Esophagus muscularis mucosa (tissue), 4 donors: ENCODE results near the gene AFG1L. TPM values are rescaled to one million over a fixed set of nuclear protein-coding genes. Genes with fewer than 3 reads are reported as not detected.
A peak's percentile ranks its signal among the peaks of the same experiment; 100 is the strongest.

Experiments
- DNase-seq: peaks from one replicate; pipeline ENCODE4 v3.0.0-alpha.2; 2017; ENCODE audit errors: extremely low spot score
- H3K27ac ChIP-seq, 4 donors: fragments of 200-600 bp; sonication (generic); replicated peaks in 1 of 4; 1 replicate in 3 of 4; 2 replicates in 1 of 4; pipeline ENCODE4 v1.5.1; 2016 to 2019; ENCODE audit warnings: mild to moderate bottlenecking in 1 of 4
- H3K27me3 ChIP-seq, 4 donors: fragments of 200-600 bp; sonication (generic); one replicate each; pipeline versions ENCODE4 v1.5.1 to v1.6.0; 2016 to 2019
- H3K36me3 ChIP-seq, 4 donors: fragments of 200-600 bp; sonication (generic); one replicate each; pipeline ENCODE4 v1.5.1; 2016 to 2019
- H3K4me1 ChIP-seq, 4 donors: fragments of 200-600 bp; sonication (generic); one replicate each; pipeline ENCODE4 v1.5.1; 2016 to 2019
- H3K4me3 ChIP-seq, 4 donors: fragments of 200-600 bp; sonication (generic); 1 replicate in 2 of 4; 2 replicates in 2 of 4; pipeline ENCODE4 v1.5.1; 2016 to 2019; ENCODE audit warnings: mild to moderate bottlenecking in 4 of 4, moderate library complexity in 1 of 4
- H3K9me3 ChIP-seq, 4 donors: fragments of 200-600 bp; sonication (generic); 1 replicate in 3 of 4; 2 replicates in 1 of 4; pipeline ENCODE4 v1.5.1; 2016 to 2019
- EP300 ChIP-seq: sonication (generic); formaldehyde crosslinking; IDR thresholded peaks from one replicate; pipeline ENCODE4 v1.6.1; 2017; ENCODE audit warnings: antibody characterized with exemption
- POLR2A ChIP-seq: fragments of 450-650 bp; IDR thresholded peaks from one replicate; pipeline ENCODE4 v1.6.1; 2017; ENCODE audit warnings: antibody characterized with exemption, moderate library complexity, mild to moderate bottlenecking, low read depth
- POLR2AphosphoS5 ChIP-seq, 2 donors: sonication (generic); formaldehyde crosslinking; IDR thresholded peaks; one replicate each; pipeline ENCODE4 v1.6.1; 2017; ENCODE audit warnings: antibody characterized with exemption in 2 of 2
- WGBS: methylation state at CpG from one replicate; pipeline ENCODE4 v1.1.5; 2018; 5-methylcytosine and 5-hydroxymethylcytosine counted together
- intact Hi-C: fragments of 100-400 bp; cut with DNase I; formaldehyde crosslinking; loops from one replicate; pipeline ENCODE4 v1.15.1; 2023
- total RNA-seq, 4 donors: library from RNA; depleted of rRNA; stranded (reverse); fragments of >200 nt; gene quantifications; one replicate each; pipeline versions ENCODE4 v1.1.0 to v1.2.1, GENCODE V29; 2016
- TF ChIP-seq, protein P1 (sequence below), 3 experiments: fragments of 200-600 bp in 2 of 3; fragments of 450-650 bp in 1 of 3; sonication (generic) in 2 of 3; IDR thresholded peaks; one replicate each; pipeline ENCODE4 v1.5.1; 2017 to 2019; ENCODE audit warnings: antibody characterized with exemption in 3 of 3, mild to moderate bottlenecking in 2 of 3, moderate library complexity in 1 of 3

Gene AFG1L
- total RNA-seq, 4 donors from 2014 or later: 1.5 to 5.4 (median 3.3) TPM

DNA sequence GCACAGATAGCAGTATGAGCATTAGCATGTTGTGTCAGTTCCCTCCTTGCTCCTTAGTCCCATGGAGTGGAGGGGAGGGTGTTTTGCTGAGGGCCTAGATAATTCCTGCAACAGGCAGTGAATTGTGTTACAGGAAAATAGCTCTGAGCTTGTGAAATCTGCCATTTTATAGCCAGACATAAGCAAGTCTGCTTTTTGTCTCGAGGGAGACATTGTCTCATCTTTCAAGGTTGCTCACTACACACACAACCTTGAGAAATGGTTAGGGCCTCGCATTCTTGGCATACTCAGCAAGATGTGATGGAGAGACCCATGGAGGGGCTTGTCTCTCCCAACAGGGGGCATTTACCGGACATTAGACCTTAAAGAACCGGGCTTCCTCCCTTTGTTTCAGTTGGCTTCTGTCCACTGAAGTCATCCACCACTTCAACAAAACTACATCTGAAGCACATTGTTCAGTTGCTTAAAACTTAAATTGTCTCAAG is 157.9 kb downstream of the AFG1L start:
- Histone ChIP-seq H3K36me3 (no peaks in the 10 kb centered on the region), H3K27me3 (no peaks in the 10 kb centered on the region), H3K4me3 (no peak overlapping the region), H3K27ac (peak overlapping the region in 1 of 4 donors; percentile 11), H3K4me1 (peaks cover 0 to 17% (median 11%) of the 10 kb centered on the region in 4 donors), H3K9me3 (no peaks in the 10 kb centered on the region)
- TF ChIP-seq POLR2AphosphoS5 (IDR thresholded peaks at IDR 0.05): no peak
- TF ChIP-seq, protein P1, sequence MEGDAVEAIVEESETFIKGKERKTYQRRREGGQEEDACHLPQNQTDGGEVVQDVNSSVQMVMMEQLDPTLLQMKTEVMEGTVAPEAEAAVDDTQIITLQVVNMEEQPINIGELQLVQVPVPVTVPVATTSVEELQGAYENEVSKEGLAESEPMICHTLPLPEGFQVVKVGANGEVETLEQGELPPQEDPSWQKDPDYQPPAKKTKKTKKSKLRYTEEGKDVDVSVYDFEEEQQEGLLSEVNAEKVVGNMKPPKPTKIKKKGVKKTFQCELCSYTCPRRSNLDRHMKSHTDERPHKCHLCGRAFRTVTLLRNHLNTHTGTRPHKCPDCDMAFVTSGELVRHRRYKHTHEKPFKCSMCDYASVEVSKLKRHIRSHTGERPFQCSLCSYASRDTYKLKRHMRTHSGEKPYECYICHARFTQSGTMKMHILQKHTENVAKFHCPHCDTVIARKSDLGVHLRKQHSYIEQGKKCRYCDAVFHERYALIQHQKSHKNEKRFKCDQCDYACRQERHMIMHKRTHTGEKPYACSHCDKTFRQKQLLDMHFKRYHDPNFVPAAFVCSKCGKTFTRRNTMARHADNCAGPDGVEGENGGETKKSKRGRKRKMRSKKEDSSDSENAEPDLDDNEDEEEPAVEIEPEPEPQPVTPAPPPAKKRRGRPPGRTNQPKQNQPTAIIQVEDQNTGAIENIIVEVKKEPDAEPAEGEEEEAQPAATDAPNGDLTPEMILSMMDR (IDR thresholded peaks at IDR 0.05): no peak
- no peak for TF ChIP-seq POLR2A
- no peak for TF ChIP-seq EP300
- intact Hi-C loops: no loop called here
- WGBS: 56% methylated on average over 4 of the region's 4 CpGs
- DNase-seq: no peak

DNA sequence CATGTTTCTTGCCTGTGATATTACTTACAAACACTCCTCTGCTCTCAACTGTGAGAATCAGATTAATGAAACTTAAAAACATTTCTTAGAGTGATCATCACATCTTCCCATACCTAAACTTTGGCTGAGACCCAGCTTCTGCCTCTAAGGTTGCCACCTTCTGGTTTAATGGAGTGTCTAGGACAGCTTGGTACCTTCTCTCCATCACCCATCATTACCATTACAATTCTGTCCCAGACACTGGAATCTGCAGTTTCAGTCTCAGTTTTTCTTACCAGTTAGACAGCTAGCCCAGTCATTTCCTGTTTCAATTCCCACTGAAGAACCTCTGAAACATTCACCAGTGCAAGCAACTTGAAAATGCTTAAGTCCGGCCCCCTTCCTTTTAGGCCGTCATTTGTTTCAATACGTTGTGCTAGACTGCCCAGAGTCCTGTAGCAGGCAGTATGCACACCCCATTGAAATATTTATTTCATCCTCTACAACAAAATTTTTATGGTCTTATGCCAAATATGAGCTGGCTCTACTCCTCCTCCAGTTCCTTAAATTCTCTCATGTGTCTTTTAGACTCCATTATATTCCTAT is 158.8 kb downstream of the AFG1L start:
- intact Hi-C loops: no loop called here
- no peaks in the 10 kb centered on the region for H3K27me3 ChIP-seq
- TF ChIP-seq POLR2AphosphoS5 (IDR thresholded peaks at IDR 0.05): no peak
- TF ChIP-seq, protein P1 (IDR thresholded peaks at IDR 0.05): no peak
- no peak for TF ChIP-seq POLR2A
- no peak for TF ChIP-seq EP300
- H3K4me1 ChIP-seq: peaks cover 0 to 17% (median 11%) of the 10 kb centered on the region in 4 donors
- no peak overlapping the region for H3K4me3 ChIP-seq
- H3K9me3 ChIP-seq: no peaks in the 10 kb centered on the region
- H3K36me3 ChIP-seq: no peaks in the 10 kb centered on the region
- 52% methylated on average over 3 of the region's 3 CpGs for WGBS
- H3K27ac ChIP-seq: no peak overlapping the region
- no peak for DNase-seq

- no peak for DNase-seq
- intact Hi-C loops: no loop called here
- no peak for TF ChIP-seq POLR2A
- no peak for TF ChIP-seq EP300
- TF ChIP-seq, protein P1 (IDR thresholded peaks at IDR 0.05): no peak
- TF ChIP-seq POLR2AphosphoS5 (IDR thresholded peaks at IDR 0.05): no peak
Observed at GRCh38 chr6:108454356-108454755, 159.5 kb downstream of the AFG1L start.

DNA sequence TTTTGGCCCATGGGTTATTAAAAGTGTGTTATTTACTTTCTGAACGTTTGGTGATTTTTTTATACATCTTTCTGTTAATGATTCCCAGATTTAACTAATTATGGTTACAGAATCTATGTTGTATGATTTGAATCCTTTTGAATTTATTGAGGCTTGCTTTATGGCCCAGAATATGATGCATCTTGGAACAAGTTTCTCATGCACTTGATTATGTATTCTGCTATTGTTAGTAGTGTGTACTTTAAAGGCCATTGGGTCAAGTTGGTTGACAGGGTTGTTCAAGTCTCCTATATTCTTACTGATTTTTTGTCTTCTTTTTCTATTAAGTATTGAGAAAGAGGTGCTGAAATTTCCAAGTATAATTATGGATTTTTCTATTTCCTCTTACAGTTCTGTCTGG is 160.8 kb downstream of the AFG1L start:
- intact Hi-C loops: no loop called here

More at GRCh38 chr6:108454356-108454755, 159.5 kb downstream of the AFG1L start:
- no peak overlapping the region for H3K4me3 ChIP-seq
- peaks cover 0 to 17% (median 11%) of the 10 kb centered on the region in 4 donors for H3K4me1 ChIP-seq
- no peaks in the 10 kb centered on the region for H3K36me3 ChIP-seq
- no peak overlapping the region for H3K27ac ChIP-seq
- H3K9me3 ChIP-seq: no peaks in the 10 kb centered on the region
- no peaks in the 10 kb centered on the region for H3K27me3 ChIP-seq
- 100% methylated on average over 2 of the region's 2 CpGs for WGBS

More for the DNA sequence above, 160.8 kb downstream of the AFG1L start:
- WGBS: 47% methylated on average over 1 of the region's 1 CpG
- Histone ChIP-seq H3K4me1 (peaks cover 0 to 17% (median 11%) of the 10 kb centered on the region in 4 donors), H3K27me3 (no peaks in the 10 kb centered on the region), H3K36me3 (no peaks in the 10 kb centered on the region), H3K9me3 (no peaks in the 10 kb centered on the region), H3K27ac (no peak overlapping the region), H3K4me3 (no peak overlapping the region)
- DNase-seq: no peak
- TF ChIP-seq, protein P1 (IDR thresholded peaks at IDR 0.05): no peak
- TF ChIP-seq POLR2A: no peak
- no peak for TF ChIP-seq EP300
- no peak for TF ChIP-seq POLR2AphosphoS5 (IDR thresholded peaks at IDR 0.05)
